T-helper 17 cell (primary cell): ENCODE results near the gene KIZ. TPM values are rescaled to one million over a fixed set of nuclear protein-coding genes. Genes with fewer than 3 reads are reported as not detected.
A peak's percentile ranks its signal among the peaks of the same experiment; 100 is the strongest.

ENCODE experiments used
- ATAC-seq: fragments of 150-1000 bp; cut with Tn5 transposase; 2 replicates; pipeline ENCODE4 v1.10.0; 2021; ENCODE audit warnings: mild to moderate bottlenecking, moderate library complexity
- DNase-seq, 3 donors: peaks; one replicate each; pipeline versions ENCODE4 v3.0.0 to v3.0.0-alpha.2; 2020 to 2021
- H3K9me3 ChIP-seq: one replicate; pipeline ENCODE4 v1.7.0; 2013; ENCODE audit warnings: low read length, mild to moderate bottlenecking; ENCODE audit not compliant: control insufficient read depth, poor library complexity, severe bottlenecking
- H3K27ac Mint-ChIP-seq: one replicate; pipeline ENCODE4 v1.8.0; 2022; ENCODE audit warnings: mild to moderate bottlenecking, moderate library complexity, mixed read lengths
- H3K27me3 Mint-ChIP-seq: one replicate; pipeline ENCODE4 v1.8.0; 2022; ENCODE audit warnings: mixed read lengths
- H3K36me3 Mint-ChIP-seq: one replicate; pipeline ENCODE4 v1.8.0; 2022; ENCODE audit warnings: low read depth, mixed read lengths
- H3K4me1 Mint-ChIP-seq: one replicate; pipeline ENCODE4 v1.8.0; 2022; ENCODE audit warnings: mild to moderate bottlenecking, mixed read lengths
- H3K4me3 Mint-ChIP-seq: one replicate; pipeline ENCODE4 v1.8.0; 2022; ENCODE audit warnings: mild to moderate bottlenecking, moderate library complexity, mixed read lengths
- total RNA-seq, 4 donors: library from RNA in 2 of 4; stranded (reverse) in 2 of 4; gene quantifications; one replicate each; pipeline ENCODE4 v1.2.3 and lab custom pipeline; 2022 to 2026

The KIZ gene
- total RNA-seq, 2 donors from 2014 or later, result 23.0 to 26.9 TPM

- H3K27me3 Mint-ChIP-seq, result peaks cover 68% of the 10 kb centered on the region
- peaks cover 24% of the 10 kb centered on the region for H3K4me1 Mint-ChIP-seq
- H3K4me3 Mint-ChIP-seq, result peak overlapping the region; percentile 92
- no peak for DNase-seq
- H3K36me3 Mint-ChIP-seq, result no peaks in the 10 kb centered on the region
- H3K27ac Mint-ChIP-seq, result peak overlapping the region; percentile 81
- ATAC-seq, result no peak
- peaks cover 3% of the 10 kb centered on the region for H3K9me3 ChIP-seq
Observed at GRCh38 chr20:21100578-21101452, 25.1 kb upstream of the KIZ start.

- Mint-ChIP-seq H3K4me1 (peaks cover 28% of the 10 kb centered on the region), H3K27ac (no peak overlapping the region), H3K27me3 (peaks cover 67% of the 10 kb centered on the region), H3K4me3 (peak overlapping the region; percentile 92), H3K36me3 (no peaks in the 10 kb centered on the region)
- no peak for ATAC-seq
- DNase-seq, result no peak
- peaks cover 3% of the 10 kb centered on the region for H3K9me3 ChIP-seq
Observed at GRCh38 chr20:21101453-21101931, 24.4 kb upstream of the KIZ start.

DNA sequence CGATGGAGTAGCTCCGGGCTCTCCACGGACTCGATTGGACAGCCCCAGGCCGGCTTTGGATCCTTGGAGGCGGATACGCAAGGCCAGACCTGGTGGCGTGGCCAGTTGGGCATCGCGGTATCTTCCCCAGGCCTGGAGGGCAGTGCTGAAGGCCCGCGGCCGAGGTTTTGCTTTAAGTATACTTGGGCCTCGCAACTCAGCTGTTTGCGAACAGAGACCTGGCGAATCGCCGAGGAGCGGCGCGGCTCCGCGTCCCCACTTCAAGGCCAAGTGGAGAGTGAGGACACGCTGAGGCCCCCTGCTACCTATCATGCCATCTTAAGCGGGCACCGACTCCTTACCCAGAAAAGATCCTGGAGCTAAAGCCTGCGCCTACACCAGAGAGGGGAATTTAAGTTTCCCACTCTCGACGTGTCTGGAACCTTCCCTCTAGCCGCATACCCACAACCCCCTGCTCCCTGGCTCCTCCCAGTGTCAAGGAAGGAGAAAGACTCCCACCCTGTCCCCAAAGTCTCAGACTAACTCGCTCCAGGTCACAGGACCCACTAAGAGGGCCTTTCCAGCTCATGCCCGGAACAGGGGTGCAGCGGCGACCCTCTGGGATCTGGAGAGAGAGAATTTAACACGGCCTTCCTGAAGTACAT, 23.8 kb upstream of the KIZ start:
- ATAC-seq, result peak; percentile 18
- peaks cover 3% of the 10 kb centered on the region for H3K9me3 ChIP-seq
- Mint-ChIP-seq H3K4me1 (peaks cover 28% of the 10 kb centered on the region), H3K36me3 (no peaks in the 10 kb centered on the region), H3K4me3 (peak overlapping the region; percentile 84), H3K27ac (peak overlapping the region; percentile 61), H3K27me3 (peaks cover 64% of the 10 kb centered on the region)
- no peak for DNase-seq

GRCh38 chr20:21102603-21103311, 23.1 kb upstream of the KIZ start:
- ATAC-seq (peak; percentile 70), DNase-seq (no peak)
- peaks cover 28% of the 10 kb centered on the region for H3K4me1 Mint-ChIP-seq
- H3K27ac Mint-ChIP-seq, result peak overlapping the region; percentile 61
- H3K9me3 ChIP-seq, result peaks cover 3% of the 10 kb centered on the region
- H3K36me3 Mint-ChIP-seq, result no peaks in the 10 kb centered on the region
- peak overlapping the region; percentile 84 for H3K4me3 Mint-ChIP-seq
- H3K27me3 Mint-ChIP-seq, result peaks cover 67% of the 10 kb centered on the region

DNA sequence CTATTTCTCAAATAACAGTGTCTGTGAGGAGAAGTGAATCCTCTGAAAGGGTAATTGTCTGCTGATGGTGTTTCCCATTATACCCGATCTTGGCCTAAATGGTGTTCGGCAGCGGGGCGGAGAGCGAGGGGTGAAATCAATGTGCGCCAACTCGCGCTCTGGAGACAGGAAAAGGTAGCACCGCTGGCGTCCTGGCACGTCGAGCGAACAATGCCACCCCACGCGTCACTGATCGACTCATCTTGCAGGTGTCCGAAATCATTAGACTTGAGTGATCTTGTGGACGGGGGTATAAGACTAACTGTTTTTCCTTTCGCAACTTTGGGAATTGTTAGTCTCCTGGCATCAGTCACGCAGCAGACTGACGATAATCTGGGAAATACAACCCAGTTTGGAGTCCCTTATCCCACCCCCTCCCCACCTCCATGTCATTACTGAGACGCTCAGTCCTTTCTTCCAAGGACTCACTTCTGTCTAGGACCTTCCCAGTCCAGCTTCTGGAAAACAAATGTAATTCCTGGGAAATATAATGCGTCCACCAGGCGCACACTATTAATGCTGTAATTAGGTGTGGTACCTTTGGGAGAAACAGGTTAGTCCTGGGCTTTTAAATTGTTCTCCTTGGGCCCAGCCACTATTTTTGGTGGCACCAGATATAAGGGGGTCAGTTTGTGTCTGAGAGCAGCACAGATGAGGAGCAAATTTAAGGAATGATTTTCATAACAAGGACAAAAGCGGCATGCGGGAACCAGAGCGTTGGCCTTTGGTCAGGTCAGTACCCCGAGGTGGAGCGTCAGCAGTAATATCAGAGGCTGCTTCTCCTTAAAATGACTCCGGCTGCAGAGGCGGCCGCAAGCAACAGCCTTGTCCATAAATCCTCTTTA, 22.1 kb upstream of the KIZ start:
- H3K9me3 ChIP-seq, result peaks cover 3% of the 10 kb centered on the region
- ATAC-seq (no peak), DNase-seq (no peak)
- Mint-ChIP-seq H3K4me1 (peaks cover 24% of the 10 kb centered on the region), H3K36me3 (no peaks in the 10 kb centered on the region), H3K27me3 (peaks cover 67% of the 10 kb centered on the region), H3K4me3 (peak overlapping the region; percentile 84), H3K27ac (peak overlapping the region; percentile 65)

DNA sequence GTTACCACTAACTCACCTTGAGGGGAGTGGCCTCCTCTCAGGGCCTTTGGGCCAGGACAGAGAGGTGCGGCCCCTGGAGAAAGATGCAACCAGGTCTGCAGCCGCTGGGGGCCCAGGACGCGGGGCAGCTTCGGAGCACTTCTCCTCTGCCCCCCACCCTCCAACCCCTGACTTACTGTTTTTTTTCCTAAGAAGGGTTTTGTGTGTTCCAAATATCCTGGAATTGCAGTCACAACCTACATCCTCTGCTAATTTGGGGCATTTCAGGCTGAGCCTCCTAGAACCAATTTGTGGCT, 21.5 kb upstream of the KIZ start:
- DNase-seq, result no peak
- Mint-ChIP-seq H3K4me1 (peaks cover 22% of the 10 kb centered on the region), H3K4me3 (no peak overlapping the region), H3K27me3 (peaks cover 69% of the 10 kb centered on the region), H3K36me3 (no peaks in the 10 kb centered on the region), H3K27ac (peak overlapping the region; percentile 65)
- ATAC-seq, result no peak
- H3K9me3 ChIP-seq, result peaks cover 3% of the 10 kb centered on the region

DNA sequence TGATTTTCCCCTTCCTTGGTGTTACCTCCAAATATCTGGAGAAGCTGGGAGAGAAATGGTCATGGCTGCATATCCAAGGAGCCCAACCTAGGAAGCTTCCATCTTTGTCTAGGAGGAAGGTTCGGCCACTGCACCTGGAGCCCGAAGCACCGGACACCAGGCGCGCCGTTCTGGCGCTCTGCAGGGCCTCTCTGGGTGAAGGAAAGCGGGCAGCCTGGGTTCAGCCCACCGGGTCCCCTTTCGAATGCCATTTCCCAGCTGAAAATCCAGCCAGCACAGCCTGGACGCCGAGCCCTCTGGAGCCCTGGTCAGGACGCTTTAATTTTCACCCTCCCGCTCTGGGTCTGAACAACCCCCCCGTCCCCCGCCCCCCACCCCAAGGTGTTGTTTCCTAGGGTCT, 21.0 kb upstream of the KIZ start:
- H3K4me1 Mint-ChIP-seq, result peaks cover 22% of the 10 kb centered on the region
- peaks cover 3% of the 10 kb centered on the region for H3K9me3 ChIP-seq
- H3K27me3 Mint-ChIP-seq, result peaks cover 71% of the 10 kb centered on the region
- no peak overlapping the region for H3K27ac Mint-ChIP-seq
- no peak overlapping the region for H3K4me3 Mint-ChIP-seq
- ATAC-seq (no peak), DNase-seq (no peak)
- H3K36me3 Mint-ChIP-seq, result no peaks in the 10 kb centered on the region

DNA sequence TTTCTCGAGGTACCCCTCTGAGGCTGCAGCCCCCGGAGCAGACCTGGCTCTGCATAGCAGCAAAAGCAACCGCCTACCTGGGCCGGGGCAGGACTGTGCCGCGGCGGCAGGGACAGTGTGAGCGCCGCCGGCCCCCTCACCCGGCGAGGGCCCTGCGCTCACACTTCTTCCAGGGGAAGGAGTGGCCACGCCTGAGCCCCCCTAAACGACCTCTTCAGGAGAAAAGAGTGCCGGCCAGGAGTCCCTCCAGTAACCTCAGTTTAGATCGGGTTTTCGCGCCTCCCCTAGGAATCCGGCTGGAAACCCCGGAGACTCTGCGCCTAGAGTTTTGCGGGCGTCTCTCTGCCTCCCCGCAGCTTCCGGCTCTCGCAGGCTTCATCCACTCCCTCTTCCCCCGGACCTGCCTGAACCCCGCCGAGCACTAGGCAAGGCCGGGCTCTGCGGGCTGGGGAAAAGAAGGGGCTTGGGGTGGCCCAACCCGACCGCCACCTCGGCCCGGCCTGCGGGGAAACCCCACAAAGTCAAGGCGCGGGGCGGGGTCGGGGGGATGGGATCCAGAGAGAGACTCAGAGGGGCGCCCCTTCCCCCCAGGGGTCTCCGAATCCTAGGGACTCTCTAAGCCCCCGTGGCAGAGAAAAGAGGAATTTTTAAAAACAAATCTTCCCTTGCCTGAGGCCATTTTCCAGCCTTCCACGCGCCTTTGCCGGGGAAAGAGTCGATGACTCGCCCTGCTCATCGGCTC, 20.3 kb upstream of the KIZ start:
- no peaks in the 10 kb centered on the region for H3K36me3 Mint-ChIP-seq
- H3K4me1 Mint-ChIP-seq, result peaks cover 19% of the 10 kb centered on the region
- H3K27ac Mint-ChIP-seq, result no peak overlapping the region
- ATAC-seq (no peak), DNase-seq (no peak)
- H3K9me3 ChIP-seq, result peaks cover 3% of the 10 kb centered on the region
- peak overlapping the region; percentile 43 for H3K4me3 Mint-ChIP-seq
- peaks cover 70% of the 10 kb centered on the region for H3K27me3 Mint-ChIP-seq

DNA sequence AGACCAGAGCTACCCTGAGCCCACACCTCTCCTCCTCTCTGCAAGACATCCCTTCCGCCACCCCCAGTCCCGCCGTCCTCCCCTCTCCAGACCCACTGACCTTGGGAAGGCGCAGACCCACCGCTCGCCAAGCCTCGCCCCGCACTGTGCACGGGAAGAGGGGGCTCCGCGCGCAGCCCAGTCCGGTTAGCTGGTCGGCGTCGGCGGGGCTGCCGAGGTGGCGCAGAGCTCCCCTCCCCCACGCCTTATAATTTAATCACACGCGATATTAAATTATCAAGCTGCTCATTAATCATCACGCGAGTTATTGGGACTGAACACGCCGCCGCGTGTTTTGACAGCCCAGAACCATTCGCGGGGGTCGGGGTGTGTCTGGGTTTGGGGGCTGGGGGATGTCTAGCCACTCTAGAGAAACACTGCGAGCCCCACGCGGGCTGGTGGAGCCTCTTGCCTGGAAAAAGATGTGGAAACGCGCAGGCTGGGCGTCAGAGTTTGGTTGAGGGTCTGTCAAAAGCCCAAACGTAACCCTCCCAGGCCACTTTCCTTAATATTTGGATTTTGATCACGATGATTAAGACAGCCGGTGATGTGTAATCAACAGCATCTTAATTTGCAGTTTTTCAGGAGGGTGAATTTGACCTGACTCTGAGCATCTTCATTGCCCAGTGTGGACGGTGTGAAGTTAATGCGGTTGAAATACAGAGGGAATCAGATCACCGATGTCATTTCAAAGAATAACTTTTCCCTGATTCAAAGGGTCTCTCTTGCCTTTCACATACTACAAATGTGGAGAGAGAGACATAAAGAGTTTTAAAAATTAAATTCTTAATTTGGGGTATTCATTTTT, 19.5 kb upstream of the KIZ start, which contains the start of gene LINC00237:
TSS of gene LINC00237 (minus strand) at position 188 of the 847 bp plus-strand sequence.
- H3K27ac Mint-ChIP-seq, result no peak within 1 kb of the TSS
- peaks cover 3% of the 10 kb centered on the region for H3K9me3 ChIP-seq
- H3K4me3 Mint-ChIP-seq, result peak within 1 kb of the TSS; percentile 43
- peaks cover 14% of the 10 kb centered on the region for H3K4me1 Mint-ChIP-seq
- H3K27me3 Mint-ChIP-seq, result peaks cover 71% of the 10 kb centered on the region
- no peaks in the 10 kb centered on the region for H3K36me3 Mint-ChIP-seq
- no peak for DNase-seq
- no peak for ATAC-seq

DNA sequence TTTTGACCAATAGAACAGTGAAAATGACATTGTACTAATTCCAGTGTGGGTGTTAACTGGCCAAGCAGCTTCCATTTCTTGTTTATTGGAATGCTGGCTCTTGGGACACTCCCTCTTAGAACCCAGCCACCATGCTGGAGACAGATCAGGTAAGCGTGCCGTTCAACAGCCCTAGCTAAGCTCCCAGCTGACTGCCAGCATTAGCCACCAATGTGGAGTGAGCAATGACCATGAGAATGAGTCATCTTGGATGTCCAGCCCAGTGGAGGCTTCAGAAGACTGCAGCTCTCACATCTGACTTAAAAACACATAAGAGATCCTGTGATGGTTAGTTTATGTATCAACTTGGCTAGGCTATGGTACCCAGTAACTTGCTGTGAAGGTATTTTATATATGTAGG, 16.7 kb upstream of the KIZ start:
- peaks cover 4% of the 10 kb centered on the region for H3K4me1 Mint-ChIP-seq
- no peak for ATAC-seq
- no peak overlapping the region for H3K4me3 Mint-ChIP-seq
- H3K36me3 Mint-ChIP-seq, result no peaks in the 10 kb centered on the region
- no peaks in the 10 kb centered on the region for H3K9me3 ChIP-seq
- no peak for DNase-seq
- H3K27ac Mint-ChIP-seq, result no peak overlapping the region
- H3K27me3 Mint-ChIP-seq, result peaks cover 68% of the 10 kb centered on the region

DNA sequence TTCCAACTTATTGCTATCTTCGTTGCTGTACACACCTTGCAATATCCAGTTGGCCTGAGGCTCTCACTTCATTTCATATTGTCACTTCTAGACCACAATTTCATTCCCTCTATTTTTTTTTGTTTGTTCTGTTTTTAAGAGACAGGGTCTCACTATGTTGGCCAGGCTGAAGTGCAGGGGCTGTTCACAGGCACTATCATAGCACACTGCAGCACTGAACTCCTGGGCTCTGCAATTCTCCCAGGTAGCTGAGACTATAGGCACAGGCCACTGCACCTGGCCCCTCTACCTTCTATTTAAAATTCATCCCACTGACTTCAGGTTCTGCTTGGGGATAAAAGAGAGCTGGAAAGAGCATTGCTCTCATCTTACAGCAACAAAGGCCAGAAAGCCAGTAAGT, 15.1 kb upstream of the KIZ start:
- Mint-ChIP-seq H3K27me3 (peaks cover 77% of the 10 kb centered on the region), H3K27ac (no peak overlapping the region), H3K4me3 (no peak overlapping the region), H3K4me1 (peaks cover 4% of the 10 kb centered on the region), H3K36me3 (no peaks in the 10 kb centered on the region)
- H3K9me3 ChIP-seq, result no peaks in the 10 kb centered on the region
- ATAC-seq (no peak), DNase-seq (no peak)
